ELF-1 (cell line): ENCODE data around the gene HOXD8.

Source experiments
- DNase-seq: peaks from one replicate; pipeline ENCODE4 v3.0.0-alpha.2; 2016; ENCODE audit warnings: low read depth, low spot score

Gene HOXD8

DNA sequence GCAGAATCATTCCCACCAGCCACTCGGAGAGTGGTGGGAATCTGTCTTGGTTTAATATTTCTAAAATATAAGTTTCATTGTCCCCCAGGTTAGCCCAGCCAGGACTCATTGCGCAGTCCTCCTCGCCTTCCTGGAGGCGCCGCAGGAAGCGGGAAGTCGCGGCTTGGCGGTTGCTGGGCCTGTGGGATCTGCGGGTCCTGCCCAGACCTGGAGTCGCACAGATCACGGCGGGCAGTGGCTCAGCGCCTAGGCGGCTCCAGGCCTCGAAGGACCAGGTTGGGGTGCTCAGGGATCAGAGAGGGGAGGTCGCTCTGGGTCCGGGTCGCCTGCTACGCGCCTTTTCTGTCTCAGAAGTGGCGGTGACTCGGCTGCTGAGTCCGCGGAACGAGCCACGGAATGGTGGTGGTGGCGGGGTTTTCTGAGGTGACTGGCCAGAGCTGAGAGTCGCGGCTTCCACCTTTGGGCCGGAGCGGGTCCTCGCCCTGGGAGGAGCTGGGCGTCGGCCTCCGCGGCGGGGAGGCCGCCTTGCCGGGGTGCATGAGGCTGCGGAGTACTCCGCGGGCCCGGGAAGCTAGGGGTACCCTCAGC lies 30.3 kb downstream of the HOXD8 start:
- peak; percentile 47 for DNase-seq

DNA sequence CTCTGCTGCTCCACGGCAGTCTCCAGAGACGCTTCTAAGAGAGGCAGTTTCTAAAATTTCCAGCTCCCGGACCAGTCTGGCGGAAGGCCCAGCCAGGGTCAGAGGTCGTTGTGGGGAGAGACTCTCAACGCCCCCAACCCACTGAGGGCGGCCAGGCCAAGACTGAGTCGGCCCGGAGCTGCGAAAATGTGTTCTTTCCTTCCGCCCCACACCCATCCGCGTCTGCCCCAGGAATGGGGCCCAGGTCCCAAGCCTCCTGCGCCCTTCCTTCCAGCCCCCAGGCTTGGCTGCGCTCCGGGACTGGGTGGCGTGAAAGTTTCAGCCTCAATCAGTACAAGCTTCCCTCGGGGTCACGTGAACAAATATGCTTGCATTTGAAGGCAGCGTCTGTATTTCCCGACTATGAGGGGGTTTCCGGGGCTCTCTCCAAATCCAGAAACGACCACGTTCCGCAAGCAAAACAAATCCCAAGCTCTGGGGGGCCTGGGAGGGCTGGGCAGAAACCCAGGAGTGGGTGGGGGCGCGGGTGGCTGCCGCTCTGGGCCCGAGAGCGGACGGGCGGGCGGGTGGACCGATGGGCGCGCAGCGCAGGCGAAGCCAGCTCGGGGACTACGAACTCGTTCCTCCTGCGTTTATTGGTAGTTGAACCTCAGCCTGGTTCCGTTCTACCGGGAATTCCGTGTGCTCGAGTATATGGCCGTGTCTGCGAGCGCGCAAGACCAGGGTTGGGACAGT lies 30.9 kb downstream of the HOXD8 start:
- peak; percentile 25 for DNase-seq

DNA sequence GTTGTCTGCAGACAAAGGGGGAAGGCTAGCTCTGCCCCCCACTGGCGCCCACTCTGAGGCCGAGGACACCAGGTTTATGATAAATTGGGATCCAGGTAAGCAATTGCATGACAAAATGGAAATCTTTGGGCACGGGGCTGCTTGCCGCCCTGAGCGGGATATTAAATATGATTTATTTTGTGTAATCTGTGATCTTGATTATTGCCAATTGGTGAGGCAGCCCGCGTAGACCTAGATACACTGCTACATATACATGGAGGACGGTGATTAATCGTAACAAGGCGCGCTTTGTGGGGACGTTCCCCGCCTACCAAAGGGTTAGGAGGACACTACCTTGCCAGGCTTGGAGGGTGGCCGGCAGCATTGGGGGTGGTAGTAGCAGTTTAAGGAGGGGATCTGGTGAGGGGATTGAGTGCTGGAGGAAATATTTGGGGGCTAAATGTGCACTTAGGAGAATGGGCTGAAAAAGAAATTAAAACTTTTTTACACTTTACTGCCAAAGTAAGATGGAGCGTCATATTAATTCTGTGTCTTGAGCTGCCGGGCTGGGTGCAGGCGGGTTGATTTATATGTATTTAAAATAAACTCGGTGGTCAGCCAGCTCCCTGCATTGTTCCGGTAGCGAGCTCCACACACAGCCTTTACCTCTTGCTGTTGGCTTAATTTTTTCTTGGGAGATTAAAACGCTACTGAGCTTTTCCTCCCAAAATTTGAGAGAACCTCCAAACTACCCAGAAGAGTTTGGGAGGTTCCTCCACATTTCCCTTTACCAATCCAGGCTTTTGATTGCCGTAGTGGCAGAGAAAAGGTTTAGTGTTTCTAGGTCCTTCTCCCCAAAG lies 31.7 kb downstream of the HOXD8 start:
- peak; percentile 19 for DNase-seq

DNA sequence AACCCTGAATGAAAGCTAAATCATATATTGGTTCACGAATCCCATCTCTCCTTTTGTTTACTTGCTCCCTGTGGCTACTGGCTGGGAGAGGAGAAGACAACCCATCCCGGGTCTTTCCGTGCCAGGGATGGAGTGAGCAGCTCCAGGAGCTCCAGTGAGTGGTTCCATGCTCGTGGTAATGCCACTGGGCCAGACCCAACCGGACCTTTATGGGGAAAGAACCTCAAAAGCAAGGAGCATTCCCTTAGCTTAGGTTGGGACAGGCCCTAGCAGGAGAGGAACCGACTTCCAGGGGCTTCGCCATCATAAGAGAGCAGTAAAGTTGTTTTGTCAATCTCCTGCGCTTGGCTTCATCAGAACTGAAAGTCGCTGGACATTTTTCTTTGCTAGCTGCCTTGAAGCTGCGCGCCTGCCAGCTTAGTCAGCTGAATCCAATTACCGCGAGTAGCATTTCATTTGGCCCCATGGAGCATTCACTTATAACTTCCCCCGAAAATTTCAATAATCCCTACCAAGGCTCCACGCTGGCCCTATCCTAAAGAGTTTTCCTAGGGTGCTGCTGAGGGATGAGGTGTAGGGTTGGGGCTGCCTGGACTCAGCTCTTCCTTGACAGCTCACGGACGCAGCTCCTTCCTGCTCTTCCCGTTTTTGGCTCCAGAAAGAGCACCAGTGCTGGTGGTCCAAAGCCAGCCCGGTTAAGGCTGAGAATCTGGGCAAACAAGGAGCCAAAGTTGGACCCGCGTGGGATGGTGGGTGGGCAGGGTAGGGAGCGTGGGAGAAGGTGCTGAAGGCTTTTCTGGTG lies 32.5 kb downstream of the HOXD8 start:
- DNase-seq = peak; percentile 17

DNA sequence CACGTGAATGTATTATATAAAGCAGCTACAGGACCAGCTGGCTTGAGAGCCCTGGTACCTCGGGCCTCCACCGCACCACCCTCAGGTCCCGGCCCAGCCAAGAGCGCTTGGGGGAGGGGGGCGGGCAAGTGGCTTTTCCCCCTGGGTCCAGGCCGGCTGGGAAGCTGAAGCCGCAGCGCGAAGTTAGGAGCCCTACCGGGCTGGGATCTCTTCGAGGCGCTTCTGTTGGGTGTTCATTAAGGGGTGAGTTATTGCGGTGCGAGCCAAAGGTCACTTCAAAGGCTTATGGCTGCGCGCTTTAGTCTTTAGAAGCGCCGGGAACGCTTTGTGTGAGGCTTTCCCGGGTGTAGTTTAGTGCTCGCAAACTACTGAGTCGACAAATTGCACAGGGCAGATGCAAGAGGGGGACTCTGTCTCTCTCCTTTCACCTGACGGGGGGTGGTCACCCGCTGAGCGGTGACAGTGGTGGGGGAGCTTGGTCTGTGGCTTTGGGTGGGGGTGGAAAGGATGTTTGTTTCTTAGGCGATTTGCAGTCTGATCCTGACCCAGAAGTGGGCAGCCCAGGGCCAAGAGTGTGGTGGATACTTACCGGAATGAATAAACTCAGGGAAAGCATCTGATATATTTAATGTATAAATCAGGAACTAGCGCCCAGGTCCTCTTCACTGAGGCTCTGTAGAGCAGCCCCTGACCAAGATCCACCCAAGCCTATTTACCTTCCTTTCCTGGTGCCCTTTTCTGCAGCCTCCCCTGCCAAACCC lies 33.6 kb downstream of the HOXD8 start:
- no peak for DNase-seq

DNA sequence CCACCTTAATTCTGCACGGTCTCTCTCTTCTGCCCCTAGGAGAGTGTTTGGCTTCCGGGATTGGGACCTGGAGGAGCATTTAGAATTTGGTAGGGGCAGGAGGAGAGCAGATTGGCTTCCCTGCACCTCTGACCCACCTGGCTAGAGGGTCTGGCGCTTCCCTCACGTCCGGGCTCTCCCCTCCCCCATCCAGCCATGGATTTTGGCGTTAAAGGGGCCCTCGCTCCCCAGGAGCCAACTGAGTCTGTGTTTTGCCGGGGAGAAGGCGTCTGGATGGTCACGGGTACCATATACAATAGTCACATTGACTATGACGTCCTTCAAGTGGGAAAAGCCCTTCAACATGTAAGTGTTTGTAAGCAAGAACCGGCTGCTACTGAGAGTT lies 34.2 kb downstream of the HOXD8 start:
- DNase-seq = no peak

DNA sequence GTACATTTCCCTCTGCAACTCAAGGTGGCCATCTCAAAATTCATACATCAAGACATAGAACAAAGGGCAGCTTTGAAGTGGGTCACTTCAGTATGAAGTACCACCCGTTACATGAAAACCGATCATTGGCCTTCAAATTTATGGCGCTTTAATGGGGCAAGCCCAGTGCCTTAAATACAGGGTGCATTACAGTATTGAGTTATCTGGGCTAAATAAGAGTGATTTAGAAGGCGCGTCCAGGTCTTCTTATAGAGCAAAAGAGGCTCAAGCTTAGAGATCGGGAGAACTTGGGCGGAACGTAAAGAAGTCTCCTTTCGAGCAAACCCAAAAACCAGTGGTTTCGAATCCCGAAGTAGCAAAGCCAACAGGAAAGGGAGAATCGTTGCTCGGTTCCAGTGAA lies 34.7 kb downstream of the HOXD8 start:
- no peak for DNase-seq

DNA sequence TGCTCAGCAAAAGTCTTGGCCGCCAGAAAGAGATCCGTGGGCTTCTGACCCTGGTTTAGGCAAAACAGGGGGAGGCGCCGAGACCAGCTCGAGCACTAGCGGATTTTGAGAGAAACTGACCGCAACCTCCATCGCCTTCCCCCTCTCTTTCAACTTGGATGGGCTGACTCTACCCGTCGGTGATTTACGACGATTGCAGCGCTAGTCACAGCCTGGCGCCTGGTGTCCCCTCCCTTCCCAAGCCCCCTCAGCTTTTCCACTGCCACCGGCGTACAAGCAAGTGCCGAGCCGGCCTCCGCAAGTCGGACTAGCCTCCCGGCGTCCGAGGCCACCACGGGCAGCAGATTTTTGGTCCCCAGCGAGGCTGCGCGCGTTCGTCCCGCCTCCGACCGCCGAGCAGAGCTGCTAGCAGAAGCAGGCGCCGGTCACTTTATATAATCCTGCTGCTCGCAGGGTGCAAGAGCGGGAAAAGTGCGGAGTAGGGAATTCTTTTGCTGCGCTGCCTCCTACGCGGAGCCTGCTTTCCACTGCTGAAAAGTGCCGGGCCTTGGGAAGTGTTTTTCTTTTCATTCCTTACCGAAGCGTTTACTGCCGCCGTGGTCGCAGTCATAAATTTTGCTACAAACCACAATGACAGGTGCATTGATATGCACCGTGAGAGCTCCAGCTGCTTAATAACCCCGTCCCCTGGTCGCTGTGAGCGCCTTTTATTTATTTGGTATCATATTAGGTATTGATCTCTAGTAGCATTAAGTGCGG lies 35.3 kb downstream of the HOXD8 start:
- DNase-seq = no peak

DNA sequence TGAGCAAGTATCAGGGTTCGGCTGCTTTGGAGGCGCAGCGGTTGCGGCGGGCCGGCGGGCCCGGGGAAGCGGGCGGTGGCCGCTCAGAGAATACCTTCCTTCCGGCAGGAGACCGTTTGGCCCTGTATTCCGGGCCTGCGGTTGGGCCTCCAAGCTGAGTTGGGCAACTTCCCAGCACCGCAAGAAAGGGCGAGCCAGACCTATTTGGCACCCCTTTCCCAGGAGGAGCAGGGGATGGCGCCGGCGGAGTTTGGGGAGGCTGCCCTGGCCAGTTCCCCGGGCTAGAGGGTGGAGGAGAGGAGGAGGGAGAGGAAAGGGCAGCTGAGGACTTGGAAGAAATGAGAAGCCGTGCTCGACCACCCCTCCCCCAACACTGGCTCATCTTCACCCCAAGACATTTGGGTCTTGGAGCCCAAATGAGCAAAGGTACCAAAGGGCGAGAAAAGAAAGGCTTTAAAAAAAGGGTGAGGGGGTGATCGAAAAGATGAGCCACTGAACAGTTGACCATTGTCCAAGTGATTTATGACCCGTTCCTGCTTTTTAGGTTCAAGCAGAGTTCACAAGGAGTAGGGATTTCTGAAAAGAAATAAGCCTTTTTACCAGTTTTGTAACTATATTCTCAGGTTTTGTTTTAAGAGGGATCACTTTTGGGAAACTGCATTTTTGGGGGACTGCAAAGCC lies 36.0 kb downstream of the HOXD8 start:
- no peak for DNase-seq

DNA sequence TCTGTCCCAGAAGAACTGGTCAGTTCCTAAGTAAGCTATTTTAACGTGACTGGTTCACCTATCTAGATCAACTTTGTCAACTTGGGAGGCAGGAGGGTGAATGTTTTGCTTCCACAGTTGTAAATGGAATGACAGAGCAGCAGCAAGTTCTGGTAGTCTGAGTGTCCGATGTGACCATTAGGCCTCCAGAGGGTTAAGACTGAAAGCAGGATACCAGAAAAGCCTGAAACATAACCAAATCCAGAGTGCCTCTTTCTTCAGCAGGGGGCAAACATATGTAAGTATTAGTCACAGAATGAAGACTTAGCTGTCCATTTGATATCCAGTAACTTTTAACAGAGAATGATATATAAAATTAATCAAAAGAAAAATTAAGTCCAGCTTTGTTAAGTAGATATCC lies 36.8 kb downstream of the HOXD8 start:
- no peak for DNase-seq

DNA sequence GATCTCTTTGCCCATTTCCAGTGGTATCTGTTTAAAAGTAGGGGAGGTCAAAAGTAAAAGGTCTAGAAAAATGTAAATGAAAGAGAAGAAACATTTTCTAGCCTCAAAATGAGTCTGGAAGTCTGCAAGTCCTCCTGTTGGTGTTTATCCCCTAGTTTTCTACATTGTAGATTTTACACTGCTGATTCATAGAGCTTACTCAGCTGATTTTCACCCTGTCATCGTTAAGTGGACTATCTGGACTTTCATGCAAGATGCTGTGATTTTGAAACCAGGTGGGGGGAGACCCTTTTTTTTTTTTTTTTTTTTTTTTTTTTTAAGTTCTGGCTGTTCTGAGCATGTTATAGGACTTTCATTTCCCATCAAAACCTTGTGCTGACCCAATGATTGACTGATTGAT lies 37.9 kb downstream of the HOXD8 start:
- no peak for DNase-seq

DNA sequence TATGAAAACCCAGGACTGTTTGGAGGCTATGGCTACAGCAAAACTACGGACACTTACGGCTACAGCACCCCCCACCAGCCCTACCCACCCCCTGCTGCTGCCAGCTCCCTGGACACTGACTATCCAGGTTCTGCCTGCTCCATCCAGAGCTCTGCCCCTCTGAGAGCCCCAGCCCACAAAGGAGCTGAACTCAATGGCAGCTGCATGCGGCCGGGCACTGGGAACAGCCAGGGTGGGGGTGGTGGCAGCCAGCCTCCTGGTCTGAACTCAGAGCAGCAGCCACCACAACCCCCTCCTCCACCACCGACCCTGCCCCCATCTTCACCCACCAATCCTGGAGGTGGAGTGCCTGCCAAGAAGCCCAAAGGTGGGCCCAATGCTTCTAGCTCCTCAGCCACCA lies 39.7 kb downstream of the HOXD8 start:
- DNase-seq = no peak

DNA sequence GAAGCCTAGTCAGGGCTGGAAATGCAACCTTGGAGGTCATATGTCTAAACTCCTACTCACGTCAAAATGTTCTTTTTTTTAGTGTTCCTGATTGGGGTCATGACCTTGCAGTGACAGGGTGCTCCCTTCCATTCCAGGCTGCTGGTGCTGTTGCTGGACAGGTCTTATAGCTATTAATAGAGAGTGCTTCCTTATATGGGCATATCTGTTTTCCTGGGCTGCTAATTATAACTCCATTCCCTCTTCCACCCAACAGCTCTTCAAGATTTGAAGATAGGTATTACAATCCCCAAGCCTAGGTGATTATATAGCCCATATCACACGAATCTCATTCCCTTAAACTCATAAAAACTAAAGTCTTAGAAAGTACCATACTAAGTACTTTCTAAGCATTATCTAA lies 40.2 kb downstream of the HOXD8 start:
- DNase-seq = no peak

DNA sequence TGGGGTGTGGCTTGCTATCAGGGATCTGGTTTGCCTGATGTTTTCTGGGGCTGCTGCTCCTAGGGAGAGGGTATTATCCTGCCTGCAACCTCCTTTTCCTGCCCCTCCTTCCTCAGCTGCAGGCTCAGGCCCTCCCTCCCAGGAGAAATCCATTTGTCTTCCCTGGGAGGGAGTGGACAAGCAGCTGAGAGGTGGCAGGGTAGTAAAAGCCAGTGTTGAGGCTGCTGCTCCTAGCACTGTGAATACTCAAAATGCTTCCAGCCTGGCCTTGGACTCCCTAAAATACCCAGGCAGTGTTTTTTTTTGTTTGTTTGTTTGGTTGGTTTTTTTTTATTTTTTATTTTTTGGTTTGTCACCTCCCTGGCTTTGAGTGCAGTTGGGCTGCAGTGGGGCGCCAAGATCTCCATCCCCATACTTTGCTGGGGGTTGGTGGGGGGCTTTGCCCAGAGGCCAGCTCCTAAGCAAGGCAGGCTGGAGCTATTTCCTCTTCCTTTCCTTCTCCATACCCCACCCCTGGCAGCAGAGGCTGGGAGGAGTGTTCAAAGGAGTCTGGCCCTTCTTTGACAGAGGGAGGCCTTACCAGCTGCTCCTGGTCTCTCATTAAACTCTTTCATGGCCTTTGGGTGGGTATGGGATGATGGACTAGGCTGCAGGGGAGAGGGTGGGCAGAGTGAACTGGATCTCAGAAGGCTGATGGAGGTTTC lies 41.2 kb downstream of the HOXD8 start:
- no peak for DNase-seq

DNA sequence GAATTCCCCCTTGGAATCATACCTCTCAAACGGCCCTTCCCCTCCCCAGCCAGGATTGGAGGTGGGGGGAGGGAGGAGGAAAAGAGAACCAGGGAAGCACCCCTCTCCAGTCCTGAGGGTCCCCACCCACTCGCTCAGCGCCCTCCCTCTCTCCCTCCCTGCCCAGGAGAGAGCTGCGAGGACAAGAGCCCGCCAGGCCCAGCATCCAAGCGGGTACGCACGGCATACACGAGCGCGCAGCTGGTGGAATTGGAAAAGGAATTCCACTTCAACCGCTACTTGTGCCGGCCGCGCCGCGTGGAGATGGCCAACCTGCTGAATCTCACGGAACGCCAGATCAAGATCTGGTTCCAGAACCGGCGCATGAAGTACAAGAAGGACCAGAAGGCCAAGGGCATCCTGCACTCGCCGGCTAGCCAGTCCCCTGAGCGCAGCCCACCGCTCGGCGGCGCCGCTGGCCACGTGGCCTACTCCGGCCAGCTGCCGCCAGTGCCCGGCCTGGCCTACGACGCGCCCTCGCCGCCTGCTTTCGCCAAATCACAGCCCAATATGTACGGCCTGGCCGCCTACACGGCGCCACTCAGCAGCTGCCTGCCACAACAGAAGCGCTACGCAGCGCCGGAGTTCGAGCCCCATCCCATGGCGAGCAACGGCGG lies 42.0 kb downstream of the HOXD8 start:
- peak; percentile 65 for DNase-seq

DNA sequence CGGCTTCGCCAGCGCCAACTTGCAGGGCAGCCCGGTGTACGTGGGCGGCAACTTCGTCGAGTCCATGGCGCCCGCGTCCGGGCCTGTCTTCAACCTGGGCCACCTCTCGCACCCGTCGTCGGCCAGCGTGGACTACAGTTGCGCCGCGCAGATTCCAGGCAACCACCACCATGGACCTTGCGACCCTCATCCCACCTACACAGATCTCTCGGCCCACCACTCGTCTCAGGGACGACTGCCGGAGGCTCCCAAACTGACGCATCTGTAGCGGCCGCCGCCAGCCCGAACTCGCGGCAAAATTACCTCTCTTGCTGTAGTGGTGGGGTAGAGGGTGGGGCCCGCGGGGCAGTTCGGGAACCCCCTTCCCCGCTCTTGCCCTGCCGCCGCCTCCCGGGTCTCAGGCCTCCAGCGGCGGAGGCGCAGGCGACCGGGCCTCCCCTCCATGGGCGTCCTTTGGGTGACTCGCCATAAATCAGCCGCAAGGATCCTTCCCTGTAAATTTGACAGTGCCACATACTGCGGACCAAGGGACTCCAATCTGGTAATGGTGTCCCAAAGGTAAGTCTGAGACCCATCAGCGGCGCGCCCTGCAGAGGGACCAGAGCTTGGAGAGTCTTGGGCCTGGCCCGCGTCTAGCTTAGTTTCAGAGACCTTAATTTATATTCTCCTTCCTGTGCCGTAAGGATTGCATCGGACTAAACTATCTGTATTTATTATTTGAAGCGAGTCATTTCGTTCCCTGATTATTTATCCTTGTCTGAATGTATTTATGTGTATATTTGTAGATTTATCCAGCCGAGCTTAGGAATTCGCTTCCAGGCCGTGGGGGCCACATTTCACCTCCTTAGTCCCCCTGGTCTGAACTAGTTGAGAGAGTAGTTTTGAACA lies 42.7 kb downstream of the HOXD8 start:
- no peak for DNase-seq

DNA sequence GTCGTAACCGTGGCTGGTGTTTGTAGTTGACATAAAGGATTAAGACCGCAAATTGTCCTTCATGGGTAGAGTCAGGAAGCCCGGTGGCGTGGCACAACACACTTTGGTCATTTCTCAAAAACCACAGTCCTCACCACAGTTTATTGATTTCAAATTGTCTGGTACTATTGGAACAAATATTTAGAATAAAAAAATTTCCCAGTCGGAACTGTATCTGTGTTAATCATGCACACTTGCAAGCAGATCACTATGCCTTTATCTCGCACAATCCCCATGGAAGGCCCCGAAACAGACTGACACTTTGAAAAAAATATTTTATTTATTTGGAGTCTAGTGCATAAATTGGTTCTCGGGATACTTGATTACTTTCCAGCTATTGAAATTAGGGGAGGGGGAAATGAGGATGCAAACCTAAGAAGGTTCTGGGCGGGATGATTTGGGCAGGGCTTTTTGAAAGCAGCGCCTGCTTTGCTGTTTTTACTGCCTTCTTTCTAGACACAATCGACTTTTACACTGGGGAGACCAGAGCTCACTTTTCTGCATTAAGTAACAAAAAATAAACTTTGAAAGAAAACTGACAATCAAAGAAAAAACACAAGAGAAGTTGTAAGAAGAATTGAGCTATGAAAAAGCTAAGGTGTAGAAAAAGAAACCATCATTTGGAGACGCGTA lies 43.5 kb downstream of the HOXD8 start:
- no peak for DNase-seq
